NK-92 treated with Interleukin-12 subunit alpha and Interleukin-12 subunit beta, amount 100 ng/mL, for 24 hours (cell line): ENCODE data around the gene FSTL3.
"Not testable (repeated sequence)": the region's sequence is repeated elsewhere in the genome, so short reads cannot be mapped to it uniquely, and the experiment has no call there.

ENCODE experiments used
- DNase-seq: peaks from one replicate; lab custom pipeline; 2025; lab: John Stamatoyannopoulos, UW

The FSTL3 gene

DNA sequence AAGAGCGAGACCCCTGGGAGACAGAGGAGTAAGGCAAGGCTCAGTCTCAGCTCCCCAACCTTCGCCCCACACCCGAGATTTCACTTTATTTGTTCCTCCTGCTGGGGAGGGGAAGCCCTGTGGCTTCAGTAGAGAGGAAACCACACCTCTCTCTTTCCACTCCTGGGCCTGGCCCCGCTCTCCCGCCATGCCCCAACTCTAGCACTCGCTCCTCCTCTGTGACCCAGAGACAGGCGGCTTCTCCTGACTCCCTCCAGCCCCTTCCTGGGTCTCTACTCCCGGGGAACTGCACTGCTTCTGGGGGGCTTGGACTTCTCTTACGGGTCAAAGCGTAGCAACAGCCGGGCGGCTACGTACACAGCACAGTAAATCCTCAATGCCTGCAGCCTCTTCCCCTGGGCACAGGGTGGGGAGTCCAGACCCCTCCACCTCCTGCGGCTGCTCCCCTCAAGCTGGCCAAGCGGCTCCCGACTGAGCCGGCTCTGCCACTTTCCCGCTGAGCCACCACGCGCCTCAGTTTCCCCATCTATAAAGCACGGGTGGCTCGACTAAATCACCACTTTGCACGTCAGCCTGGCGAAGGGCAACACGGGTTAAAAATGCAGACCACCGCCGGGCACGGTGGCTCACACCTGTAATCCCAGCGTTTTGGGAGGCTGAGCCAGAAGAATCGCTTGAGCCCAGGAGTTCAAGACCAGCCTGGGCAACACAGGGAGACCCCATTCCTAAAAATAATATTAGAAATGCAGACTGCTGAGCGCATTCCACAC lies 14.6 kb upstream of the FSTL3 start:
- peak; percentile 28 for DNase-seq

DNA sequence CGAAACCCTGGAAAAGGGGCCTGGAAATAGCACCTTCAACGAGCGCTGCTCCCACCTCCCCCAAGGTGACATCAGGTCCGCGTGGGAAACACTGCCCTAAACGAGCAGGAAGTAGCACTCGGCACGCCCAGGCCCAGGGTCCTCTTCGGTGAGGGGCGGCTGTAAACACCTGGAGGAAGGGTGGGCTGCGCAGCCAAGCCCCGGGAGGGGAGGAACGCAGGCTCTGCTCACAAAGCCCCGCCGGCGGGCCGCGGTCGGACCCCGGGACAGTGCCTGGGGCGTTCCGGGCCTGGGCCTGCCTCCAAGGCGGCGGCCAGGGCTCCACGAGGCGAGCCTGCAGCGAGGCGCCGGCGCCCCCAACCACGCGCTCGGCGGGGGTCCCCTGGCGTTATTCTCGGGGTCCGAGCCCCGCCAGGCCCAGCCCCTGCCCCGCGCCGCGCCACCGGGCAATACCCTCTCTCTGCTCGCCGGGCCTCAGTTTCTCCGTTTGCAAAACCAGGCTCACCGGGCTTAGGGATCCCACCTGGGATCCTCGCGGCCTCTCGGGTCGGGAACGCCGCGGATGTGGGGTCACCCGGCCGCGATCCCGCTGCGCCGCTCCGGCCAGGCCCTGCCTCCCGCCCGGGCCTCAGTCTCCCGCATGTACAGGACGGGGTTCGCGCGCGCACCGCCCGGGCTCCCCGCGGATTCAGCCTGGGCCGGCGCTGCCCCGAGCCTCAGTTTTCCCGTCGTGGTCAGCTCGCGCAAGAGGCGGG lies 13.8 kb upstream of the FSTL3 start:
- DNase-seq = peak; percentile 65

GRCh38 chr19:662962-663681 lies 13.1 kb upstream of the FSTL3 start, which contains the start of gene RNF126:
TSS of gene RNF126 (minus strand) at chr19:663214. CDS start at chr19:663121, 93 bp downstream.
- DNase-seq = peak; percentile 88

- no peak for DNase-seq
These were observed 12.5 kb upstream of the FSTL3 start for GRCh38 chr19:663682-664117.

- DNase-seq = peak; percentile 21
These were observed 11.2 kb upstream of the FSTL3 start for GRCh38 chr19:664913-665443.

GRCh38 chr19:666985-667573 lies 9.1 kb upstream of the FSTL3 start:
- DNase-seq = not testable (repeated sequence)

- not testable (repeated sequence) for DNase-seq
These were observed 7.3 kb upstream of the FSTL3 start for GRCh38 chr19:668675-669434.

DNA sequence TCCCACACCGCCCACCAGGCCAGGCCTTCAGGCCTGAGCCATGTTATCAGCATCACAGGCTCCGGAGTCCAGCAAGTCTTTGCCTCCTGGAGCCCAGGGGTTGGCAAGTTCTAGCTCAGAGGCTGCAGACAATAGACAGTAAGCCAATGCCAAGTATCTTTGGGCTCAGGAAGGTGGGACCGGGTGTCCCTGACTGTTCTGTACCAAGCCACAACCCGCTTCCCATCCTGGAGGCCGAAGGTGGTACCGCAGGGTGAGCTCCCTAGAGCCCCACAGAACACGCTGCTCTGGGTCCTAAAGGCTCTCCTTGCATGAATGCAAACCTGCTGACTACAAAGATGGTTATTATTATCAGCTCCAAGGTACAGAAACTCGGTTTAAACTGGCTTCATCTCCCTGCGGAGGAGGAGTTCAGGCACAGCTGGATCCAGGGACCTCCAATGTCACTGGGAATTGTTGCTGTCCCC lies 5.5 kb upstream of the FSTL3 start:
- no peak for DNase-seq

- no peak for DNase-seq
These were observed 1.7 kb upstream of the FSTL3 start for GRCh38 chr19:674282-675151.

DNA sequence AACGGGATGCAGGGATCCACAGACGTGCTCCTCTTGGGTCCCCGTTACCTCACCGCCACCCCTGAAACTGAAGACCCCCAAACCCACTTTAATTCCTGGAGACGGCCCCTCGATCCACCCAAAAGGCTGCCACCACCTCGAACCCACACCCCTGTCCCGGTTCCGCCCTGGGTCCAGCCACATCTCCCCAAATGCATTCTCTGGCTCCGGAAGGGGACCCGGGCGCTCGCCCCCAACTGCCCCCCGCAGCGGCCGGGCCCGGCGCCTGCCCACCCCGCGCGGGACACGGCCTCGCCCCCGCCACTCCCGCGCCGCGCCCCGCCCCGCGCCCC lies 219 bp upstream of the FSTL3 start:
- no peak for DNase-seq

DNA sequence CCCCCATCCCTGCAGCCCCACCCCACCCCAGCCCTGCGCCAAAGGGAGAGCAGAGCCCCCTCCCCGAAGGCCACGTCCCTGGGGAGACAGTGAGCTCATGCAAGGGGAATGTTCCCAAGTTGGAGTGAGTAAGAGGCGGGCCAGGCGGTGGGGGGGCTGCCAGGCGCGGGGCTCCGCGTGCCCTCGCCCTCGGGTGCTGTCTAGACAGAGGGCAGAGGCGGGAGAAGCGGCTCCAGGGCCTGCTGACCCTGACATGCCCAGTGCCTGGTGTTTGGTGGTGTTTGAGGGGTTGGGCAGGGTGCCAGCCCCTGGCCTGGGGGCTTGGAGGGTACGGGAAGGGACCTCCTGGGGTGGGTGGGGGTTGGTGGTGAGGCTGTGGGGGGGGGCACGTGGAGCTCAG lies 1.0 kb downstream of the FSTL3 start:
- no peak for DNase-seq

DNA sequence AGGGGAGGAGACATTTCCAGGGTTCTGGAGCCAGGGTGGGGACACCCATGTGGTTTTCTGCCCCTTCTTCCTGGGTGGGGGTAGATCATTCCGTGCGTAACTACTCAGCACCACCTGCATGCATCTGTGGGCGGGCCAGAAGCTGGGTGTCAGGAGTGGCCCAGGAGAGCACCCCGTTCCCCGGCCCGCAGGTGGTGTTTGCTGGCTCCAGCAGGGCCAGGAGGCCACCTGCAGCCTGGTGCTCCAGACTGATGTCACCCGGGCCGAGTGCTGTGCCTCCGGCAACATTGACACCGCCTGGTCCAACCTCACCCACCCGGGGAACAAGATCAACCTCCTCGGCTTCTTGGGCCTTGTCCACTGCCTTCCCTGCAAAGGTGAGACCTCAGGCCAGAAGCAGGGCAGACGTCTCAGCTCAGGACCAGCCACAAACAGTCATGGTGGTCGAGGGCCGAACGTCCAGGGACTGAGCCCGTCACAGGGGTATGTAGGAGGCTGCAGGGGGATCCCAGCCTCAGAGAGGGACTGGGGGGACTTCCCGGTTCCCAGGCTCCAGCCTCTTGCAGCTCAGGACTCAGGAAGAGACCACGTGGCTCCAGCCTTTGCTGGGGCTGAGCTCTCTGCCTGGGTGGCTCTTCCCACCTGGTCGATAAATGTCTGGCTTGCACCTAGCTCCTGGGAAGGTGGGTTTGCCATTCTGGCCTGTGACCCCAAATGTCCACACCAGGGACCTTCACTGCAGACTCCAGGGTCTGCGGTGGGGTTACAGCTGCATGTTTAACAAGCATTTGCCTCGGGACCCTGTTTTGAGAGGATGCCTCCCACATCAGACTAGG lies 1.6 kb downstream of the FSTL3 start:
- DNase-seq = no peak

GRCh38 chr19:678791-679388 lies 2.7 kb downstream of the FSTL3 start:
- no peak for DNase-seq

GRCh38 chr19:679418-680286 lies 3.5 kb downstream of the FSTL3 start:
- no peak for DNase-seq

DNA sequence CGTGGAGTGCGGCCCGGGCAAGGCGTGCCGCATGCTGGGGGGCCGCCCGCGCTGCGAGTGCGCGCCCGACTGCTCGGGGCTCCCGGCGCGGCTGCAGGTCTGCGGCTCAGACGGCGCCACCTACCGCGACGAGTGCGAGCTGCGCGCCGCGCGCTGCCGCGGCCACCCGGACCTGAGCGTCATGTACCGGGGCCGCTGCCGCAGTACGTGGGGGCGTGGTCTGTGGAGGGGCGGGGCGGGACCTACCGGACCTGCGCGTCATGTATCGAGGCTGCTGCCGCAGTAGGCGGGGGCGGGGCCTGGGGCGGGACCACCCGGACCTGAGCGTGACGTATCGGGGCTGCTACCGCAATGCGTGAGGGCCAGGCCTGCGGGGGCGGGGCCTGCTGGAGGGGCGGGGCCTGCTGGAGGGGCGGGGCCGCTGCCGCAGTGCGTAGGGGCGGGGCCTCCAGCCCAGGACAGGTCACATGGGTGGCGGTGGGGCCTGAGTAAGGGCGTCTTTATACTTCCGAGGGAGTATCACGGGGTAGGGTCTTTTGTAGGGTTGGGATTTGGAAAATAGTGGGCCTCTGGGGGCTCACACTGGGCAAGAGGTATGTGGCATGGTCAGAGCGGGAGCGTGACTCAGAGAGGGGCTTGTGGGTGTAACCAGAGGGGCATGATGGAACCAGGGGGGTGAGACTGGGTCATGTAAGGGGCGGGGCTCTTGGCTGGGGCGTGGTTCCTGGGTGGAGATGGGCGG lies 4.3 kb downstream of the FSTL3 start:
- peak; percentile 100 for DNase-seq

DNA sequence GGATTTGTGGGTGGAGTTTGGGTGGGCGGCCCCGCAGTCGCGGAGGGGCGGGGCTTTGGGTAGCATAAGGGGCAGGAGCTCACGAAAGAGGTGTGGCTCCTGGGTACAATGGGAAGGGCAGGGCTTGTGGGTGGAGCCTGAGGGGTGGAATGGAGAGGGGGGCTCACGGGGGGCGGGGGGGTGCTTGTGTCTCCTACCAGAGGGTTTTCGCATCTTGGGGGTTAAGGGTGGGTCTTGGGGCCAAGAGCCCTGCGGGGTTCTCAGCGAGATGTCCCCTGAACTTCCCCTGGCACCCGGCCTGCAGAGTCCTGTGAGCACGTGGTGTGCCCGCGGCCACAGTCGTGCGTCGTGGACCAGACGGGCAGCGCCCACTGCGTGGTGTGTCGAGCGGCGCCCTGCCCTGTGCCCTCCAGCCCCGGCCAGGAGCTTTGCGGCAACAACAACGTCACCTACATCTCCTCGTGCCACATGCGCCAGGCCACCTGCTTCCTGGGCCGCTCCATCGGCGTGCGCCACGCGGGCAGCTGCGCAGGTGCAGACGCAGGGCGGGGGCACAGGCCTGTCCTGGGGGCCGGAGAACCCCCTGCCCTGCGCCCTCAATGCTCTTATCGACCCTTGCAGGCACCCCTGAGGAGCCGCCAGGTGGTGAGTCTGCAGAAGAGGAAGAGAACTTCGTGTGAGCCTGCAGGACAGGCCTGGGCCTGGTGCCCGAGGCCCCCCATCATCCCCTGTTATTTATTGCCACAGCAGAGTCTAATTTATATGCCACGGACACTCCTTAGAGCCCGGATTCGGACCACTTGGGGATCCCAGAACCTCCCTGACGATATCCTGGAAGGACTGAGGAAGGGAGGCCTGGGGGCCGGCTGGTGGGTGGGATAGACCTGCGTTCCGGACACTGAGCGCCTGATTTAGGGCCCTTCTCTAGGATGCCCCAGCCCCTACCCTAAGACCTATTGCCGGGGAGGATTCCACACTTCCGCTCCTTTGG lies 5.1 kb downstream of the FSTL3 start:
- no peak for DNase-seq
